Dermis microvascular lymphatic vessel endothelial cell (primary cell): ENCODE results near the gene EVC2. TPM values are rescaled to one million over a fixed set of nuclear protein-coding genes. Genes with fewer than 3 reads are reported as not detected.

Experiments
- DNase-seq, 2 donors: peaks; one replicate each; pipeline versions ENCODE4 v3.0.0 to v3.0.0-alpha.2; 2010; ENCODE audit warnings: low read depth in 2 of 2
- total RNA-seq: library from RNA; depleted of rRNA; stranded (reverse); fragments of >200 nt; gene quantifications from 2 replicates; pipeline ENCODE4 v1.2.1, GENCODE V29; 2014

The EVC2 gene
- total RNA-seq, 1 donor from 2014 or later = 7.1 TPM

GRCh38 chr4:5711479-5712184, 3.3 kb upstream of the EVC2 start:
- peak in 1 of 2 donors; percentile 53 for DNase-seq

DNA sequence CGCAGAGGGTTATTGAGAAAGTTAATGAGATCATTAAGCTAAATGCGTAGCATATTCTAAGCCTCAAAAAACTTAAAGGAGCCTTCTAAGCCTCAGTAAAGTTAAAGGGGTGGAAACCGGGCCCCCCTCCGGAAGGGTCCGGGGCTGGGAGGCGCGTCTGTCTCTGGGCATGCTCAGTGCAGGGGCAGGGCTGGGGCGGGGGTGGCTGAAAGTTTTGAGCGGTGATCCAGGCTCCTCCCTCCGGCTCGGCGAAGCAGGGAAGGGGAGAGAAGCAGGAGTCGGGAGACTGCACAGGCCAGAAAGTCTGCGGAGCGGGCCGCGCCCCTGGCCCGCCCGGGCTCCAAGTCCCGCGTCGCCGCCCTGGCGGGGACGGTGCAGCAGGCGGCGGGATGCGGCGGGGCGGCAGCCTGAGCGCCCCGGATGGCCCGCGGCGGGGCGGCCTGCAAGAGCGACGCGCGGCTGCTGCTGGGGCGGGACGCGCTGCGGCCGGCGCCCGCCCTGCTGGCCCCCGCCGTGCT, 2.7 kb upstream of the EVC2 start, which contains the start of gene EVC:
EVC (plus strand) TSS at position 241 of the 518 bp plus-strand sequence; CDS start at position 421, 180 bp downstream.
- DNase-seq = peak; percentile 29 to 77

DNA sequence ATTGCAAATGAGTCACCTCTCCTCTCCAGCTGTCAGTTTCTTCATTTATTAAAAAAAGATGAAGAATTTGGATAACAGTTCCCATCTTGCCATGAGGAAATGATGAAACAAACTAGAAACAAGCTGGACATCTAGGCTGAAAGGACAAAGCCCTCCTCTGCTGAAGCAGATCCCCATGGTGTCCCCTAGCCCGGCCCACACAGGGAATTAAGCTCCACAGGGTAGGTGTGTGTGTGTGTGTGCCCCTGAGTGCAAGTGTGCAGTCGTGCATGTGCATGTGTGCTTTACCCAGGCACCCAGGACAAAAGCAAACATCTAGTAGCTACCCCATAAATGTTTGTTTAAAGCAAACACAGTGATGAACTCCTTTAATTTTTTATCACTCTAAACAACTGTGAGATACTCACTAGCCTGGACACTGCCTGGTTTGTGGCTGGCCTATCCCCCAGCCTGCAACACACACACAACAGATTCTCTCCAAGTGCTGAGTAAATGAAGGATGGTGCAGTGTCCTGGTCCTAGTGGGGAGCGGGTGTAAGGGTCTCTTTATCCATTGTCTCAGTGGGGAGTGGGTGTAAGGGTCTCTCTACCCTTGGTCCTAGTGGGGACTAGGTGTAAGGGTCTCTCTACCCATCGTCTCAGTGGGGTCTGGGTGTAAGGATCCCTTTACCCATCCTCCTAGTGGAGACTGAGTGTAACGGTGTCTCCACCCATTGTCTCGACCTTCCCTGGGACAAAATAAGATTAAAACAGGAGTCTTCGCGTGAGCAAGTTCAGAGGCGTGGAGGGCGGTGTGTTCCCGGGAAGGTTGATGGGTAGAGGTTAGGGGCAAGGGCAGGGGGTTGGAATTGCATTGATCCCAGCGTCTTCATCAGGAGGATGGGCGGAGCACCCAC, 2.0 kb upstream of the EVC2 start:
- peak in 1 of 2 donors; percentile 34 for DNase-seq

DNA sequence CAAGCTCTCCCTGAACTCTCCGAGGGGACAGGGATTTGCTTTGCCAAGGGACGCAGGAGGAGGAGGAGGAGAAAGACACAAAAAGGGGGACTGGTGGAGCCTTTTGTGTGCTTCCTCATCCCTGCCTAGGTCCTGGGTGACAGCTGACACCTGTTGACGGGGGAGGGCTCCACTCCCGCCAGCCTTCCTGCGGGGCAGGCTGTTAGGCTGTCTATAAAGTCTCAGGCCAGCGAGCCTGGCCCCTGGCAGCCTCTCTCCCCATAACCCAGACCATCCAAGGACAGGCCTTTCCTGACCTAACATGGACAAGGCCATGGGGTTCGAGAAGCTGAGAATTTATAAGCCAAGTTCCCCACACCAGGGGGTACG, 832 bp upstream of the EVC2 start:
- no peak for DNase-seq

DNA sequence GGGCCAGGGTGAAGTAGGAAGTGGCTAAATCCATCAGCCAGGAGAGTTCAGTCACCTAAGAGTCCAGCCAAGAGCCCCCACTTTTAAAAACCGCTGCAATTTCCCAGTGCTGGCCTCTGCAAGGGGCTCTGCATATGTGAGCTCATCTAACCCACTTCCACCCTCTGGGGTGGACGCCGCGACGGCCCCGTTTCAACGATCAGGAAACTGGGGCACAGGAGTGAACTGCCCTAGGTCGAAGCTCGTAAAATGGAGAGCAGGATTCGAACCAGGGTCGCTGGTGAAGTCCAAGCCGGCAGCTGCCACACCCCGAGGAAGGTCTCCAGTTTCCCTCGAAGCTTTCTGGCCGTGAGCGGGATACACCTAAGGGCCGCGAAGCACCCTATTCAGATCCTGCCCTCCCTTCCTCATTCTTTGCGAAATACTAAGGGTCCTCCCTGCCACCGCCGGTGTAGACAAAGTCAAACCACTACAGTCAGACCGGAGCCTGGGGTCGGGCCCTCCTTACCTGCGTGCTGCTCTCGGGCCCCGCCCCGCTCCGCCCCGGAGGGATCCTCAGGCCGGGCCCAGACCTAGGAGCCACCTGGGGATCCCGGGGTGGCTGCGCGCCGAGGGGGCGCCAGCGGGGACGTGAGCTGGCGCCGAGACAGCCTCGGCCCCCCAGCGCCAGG, 446 bp downstream of the EVC2 start:
- peak in 1 of 2 donors; percentile 17 for DNase-seq

- no peak for DNase-seq
Measured at GRCh38 chr4:5707366-5707765, 993 bp downstream of the EVC2 start.

DNA sequence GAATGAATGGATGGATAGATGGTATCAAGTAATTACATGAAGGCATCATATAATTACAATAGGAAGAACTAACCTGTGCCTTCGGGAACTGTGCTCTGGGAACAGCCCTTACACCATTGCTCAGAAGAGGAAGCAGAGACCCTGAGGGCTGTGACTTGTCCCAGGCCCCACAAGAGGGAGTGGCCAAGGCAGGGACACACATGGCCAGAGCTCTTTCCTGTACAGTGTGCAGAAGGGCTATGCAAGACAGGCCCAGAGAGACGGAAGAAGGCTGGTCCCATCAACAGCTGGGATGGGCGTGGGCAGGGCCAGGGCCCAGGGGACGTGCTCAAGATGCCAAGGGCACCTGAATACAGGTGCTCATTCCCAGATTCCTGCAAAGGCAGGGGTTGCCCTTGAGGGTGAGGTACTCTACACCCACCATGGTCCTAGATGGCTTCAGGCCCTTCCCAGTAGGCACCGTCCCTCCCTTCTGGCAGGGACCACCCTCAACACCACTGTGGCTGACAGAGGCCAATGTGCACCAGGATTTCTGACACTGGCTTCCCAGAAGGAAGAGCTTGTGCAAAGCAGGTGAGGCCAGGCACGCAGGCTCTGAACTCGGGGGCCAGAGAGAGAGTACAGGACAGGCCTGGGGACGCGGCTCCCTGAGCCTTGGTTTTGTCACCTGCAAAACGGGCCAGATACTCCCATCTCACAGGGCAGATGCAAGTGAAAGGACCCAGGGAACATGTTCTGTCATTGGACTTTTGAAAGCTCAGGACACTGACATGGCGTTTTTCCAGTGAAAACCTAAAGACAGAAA, 1.7 kb downstream of the EVC2 start:
- no peak for DNase-seq

DNA sequence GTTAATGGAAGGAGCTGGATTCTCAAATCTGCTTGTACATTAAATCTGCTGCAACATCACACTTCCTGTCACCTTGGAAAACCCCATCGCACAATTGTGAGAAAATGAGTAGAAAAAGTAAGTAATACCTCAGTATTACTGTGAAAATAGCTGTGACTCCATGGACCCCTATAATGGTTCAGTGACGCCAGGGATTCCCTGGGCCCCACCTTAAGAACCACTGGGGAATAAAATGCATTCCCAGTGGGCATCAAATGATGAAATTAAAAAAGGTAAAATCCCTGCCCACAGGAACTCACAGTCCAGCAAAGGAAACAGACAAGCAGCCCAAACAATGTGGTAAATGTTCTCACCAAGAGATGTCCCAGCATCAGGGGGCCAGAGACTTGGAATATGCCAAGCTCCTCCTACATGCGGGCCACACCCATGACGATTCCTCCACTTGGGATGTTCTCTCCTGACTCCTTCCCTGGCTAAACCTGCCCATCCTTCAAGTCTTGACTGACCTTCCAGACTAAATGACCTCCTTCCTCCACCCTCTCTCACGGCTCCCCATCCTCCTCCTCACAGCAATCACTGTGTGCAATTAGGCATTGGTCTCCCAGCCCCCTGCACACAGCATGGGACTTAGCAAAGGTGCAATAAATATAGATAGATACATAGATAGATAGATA, 2.6 kb downstream of the EVC2 start:
- DNase-seq = peak in 1 of 2 donors; percentile 31

DNA sequence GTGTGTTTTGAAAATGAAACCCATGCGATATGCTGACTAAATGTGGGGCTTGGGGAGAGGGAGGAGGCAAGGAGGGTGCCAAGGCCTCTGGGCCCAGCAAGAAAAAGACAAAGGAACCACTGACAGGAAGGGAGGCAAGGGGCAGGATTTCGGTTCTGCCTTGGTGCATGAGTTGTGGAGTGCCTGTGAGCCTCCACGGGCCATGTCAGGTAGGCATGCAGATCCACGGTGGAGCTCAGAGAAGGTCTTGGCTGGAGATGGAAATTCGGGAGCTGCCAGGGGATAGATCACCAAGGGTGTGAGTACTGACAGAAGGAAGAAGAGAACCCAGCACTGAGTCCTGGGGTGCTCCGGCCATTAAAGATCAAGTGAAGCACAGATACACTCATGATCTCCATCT, 4.1 kb downstream of the EVC2 start:
- DNase-seq = no peak

DNA sequence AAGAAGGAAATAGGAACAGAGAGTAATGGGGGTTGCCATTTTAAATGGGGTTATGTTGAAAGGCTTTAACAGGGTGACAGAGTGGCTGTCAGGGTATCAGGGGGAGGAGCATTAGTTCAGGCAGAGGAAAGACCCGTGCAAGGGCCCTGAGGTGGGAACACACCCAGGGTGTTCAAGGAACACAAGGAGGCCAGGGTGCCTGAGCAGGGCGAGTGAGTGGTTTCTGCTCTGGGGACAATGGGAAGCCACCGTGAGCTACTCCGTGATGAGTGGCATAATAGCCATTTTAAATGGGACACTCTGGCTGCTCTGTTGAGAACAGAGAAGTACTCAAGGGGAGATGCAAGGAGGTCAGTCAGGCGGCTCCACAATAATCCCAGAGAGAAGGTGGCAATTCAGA, 4.5 kb downstream of the EVC2 start:
- no peak for DNase-seq

DNA sequence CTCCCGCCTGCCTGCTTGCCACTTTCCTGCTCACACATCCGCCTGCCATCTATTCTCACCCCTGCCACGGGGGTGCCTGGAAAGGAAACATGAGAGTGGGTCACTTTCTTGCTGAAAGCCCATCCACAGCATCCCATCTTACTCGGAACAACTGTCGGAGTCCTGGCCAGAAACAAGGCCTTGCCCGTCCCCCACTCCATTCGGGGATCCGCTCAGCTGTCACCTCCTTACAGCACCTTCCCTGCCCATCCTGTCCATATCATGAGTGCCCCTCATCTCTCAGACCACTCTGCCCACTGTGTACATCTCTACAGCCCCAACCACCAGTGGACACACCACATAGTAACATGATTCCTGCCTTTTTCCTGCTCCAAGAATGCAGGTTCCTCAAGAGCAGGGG, 6.4 kb downstream of the EVC2 start:
- no peak for DNase-seq

DNA sequence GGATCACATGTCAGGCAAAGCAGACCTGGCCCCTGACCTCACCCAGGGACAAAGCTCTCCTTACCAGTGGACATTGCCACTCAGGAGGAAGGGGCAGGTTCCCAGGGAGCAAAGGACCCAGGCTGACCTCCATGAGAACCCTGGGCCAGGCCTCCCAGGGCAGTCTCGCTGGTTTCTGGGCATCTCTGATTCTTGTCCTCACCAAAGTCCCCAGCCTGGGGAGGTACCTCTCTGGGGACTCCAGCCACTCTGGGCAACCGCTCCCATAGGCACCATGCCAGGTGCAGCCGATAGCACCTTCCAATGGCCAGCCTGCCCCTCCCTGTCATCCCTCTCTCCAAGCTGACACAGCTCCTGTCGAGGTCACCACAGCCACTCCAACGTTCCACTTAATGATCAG, 7.9 kb downstream of the EVC2 start:
- DNase-seq = no peak

GRCh38 chr4:5696341-5696740, 12.0 kb downstream of the EVC2 start:
- no peak for DNase-seq

- DNase-seq = no peak
Measured at GRCh38 chr4:5693871-5694270, 14.5 kb downstream of the EVC2 start.

DNA sequence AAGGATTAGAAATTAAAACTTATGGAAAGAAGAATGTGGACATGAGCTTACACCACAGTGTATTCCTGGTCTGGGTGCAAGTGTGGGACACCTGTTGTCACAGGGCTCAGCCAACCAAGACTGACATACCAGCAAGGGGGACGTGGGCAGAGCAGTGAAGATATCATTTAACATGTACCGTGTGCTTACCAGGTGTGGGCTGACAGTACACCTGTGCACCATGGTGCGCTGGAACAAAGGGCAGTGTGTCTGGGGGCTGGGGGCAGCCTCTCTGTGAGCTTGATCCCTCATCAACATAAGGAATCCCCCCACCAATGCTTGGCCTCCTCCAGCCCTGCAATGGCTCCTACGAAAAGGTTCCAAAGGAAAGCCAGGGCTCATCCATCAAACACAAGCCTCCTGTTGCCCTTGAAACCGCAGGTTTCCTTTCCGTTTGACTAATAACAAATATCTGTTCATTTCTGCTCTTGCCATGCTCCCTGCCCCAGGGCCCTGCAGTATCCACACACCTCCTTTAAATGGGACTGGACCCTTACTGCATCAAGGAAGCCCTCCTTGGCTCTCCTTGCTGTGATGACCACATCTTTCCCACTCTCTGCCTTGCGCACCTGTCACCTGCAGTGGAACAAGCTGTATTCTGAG, 16.7 kb downstream of the EVC2 start:
- DNase-seq = no peak

GRCh38 chr4:5689065-5689464, 19.3 kb downstream of the EVC2 start:
- DNase-seq = no peak

GRCh38 chr4:5686338-5686737, 22.0 kb downstream of the EVC2 start:
- no peak for DNase-seq

DNA sequence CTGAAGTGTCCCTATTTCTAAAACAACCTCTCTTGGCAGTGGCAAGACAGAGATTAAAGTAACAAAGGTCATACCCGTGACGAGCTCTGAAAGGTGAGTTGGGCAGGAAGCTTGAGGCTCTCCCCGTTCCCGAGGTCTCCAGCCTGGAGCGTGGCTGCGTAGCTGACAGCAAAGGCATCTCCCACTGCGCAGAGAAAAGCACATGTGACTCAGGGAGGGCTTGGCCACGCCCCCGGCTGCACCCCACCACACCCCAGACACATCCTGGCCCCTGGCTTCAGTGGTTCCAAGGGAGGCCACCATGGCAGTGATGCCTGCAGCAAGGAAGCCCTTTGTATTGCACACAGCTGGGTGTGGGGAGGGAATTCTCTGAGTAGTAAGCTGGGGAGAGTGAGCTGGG, 23.1 kb downstream of the EVC2 start:
- DNase-seq = no peak

DNA sequence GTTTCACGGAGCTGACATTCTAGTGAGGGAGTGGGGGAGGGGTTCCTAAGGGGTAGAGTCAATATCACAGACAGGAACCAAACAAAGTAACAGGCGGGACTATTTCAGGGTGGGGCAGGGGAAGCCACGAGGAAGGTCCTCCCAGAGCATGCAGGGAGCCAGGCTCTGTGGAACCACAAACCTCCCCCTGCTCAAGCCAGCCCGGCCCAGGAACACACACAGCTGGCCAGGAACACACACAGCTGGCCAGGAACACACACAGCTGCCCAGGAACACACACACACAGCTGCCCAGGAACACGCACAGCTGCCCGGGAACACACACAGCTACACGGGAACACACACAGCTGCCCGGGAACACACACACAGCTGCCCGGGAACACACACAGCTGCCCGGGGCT, 24.8 kb downstream of the EVC2 start:
- DNase-seq = no peak

DNA sequence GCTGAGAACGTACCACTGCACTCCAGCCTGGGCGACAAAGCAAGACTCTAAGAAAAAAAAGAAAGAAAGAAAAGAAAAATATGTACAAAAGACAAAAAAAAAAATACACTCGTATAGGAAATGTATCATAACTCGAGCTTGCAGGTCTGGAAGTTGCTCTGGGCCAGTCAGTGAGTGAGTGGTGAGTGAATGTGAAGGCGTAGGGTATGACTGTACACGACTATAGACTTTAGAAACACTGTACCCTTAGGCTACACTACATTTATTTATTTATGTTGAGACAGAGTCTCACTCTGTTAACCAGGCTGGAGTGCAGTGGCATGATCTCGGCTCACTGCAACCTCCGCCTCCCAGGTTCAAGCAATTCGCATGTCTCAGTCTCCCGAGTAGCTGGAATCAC, 29.4 kb downstream of the EVC2 start:
- DNase-seq = no peak
